HepG2 (cell line): ENCODE data around the gene BAHD1. TPM values are rescaled to one million over a fixed set of nuclear protein-coding genes. Genes with fewer than 3 reads are reported as not detected.
A peak's percentile ranks its signal among the peaks of the same experiment; 100 is the strongest.

Experiments
- ATAC-seq: fragments of 200-7000 bp; cut with Tn5 transposase; 3 replicates; pipeline ENCODE4 v1.9.1; 2020; ENCODE audit warnings: mild to moderate bottlenecking, moderate library complexity
- BruUV-seq: library from RNA; stranded (reverse); fragments of 400-500 nt; replicated peaks from 2 replicates; lab custom pipeline; 2021; lab: Mats Ljungman, UMichigan
- CTCF ChIA-PET: fragments of 300-600 bp; formaldehyde crosslinking; extraction: SDS; loops from one replicate; lab custom pipeline; 2021; ENCODE audit warnings: low total read pairs, inconsistent platforms, low intra/inter-chr PET ratio; lab: Yijun Ruan, JAX
- POLR2A ChIA-PET: fragments of 350-600 bp; sonication (Branson Sonifier 250); formaldehyde crosslinking; loops from one replicate; lab custom pipeline; 2020; ENCODE audit warnings: antibody characterized with exemption, inconsistent platforms; lab: Yijun Ruan, JAX
- DNase-seq: peaks from one replicate; pipeline ENCODE4 v3.0.0-alpha.2; 2015; ENCODE audit warnings: low spot score
- FAIRE-seq: peaks from 3 replicates; lab custom pipeline; 2011; peaks lifted over from hg19 to GRCh38; lab: Jason Lieb, UNC
- H2AFZ ChIP-seq: one replicate; pipeline ENCODE4 v1.6.1; 2011; ENCODE audit warnings: low read length, inconsistent platforms
- H3K27ac ChIP-seq: fragments of 300-600 bp; 3 replicates; pipeline ENCODE4 v1.8.0; 2011; ENCODE audit warnings: mixed run types, mild to moderate bottlenecking, mixed read lengths, low read length, inconsistent platforms; ENCODE audit not compliant: insufficient read depth; ENCODE audit errors: extremely low read length
- H3K27me3 ChIP-seq, 2 experiments: fragments of 200-600 bp in 1 of 2; 2 replicates in 1 of 2; 3 replicates in 1 of 2; pipeline versions ENCODE4 v1.6.0 to v1.8.0; 2011; ENCODE audit warnings: low read length in 2 of 2, mild to moderate bottlenecking in 2 of 2, moderate library complexity in 2 of 2, inconsistent platforms in 1 of 2; ENCODE audit not compliant: insufficient read depth in 2 of 2, control insufficient read depth in 1 of 2
- H3K36me3 ChIP-seq, 2 experiments: fragments of 200-600 bp in 1 of 2; replicated peaks in 1 of 2; 2 replicates in 1 of 2; 3 replicates in 1 of 2; pipeline versions ENCODE4 v1.5.1 to v1.8.0; 2011; ENCODE audit warnings: low read length in 2 of 2, inconsistent platforms in 1 of 2; ENCODE audit not compliant: insufficient read depth in 2 of 2, control insufficient read depth in 1 of 2
- H3K4me1 ChIP-seq: 2 replicates; pipeline ENCODE4 v1.5.1; 2012; ENCODE audit warnings: low read length, inconsistent platforms; ENCODE audit not compliant: insufficient read depth
- H3K4me2 ChIP-seq: 2 replicates; pipeline ENCODE4 v1.6.0; 2011; ENCODE audit warnings: low read depth, low read length, inconsistent platforms
- H3K4me3 ChIP-seq, 3 experiments: fragments of 200-600 bp in 1 of 3; sonication (generic), shearing (Covaris generic) in 1 of 3; replicated peaks in 1 of 3; 2 replicates each; pipeline ENCODE4 v1.5.1; 2011 to 2016; ENCODE audit warnings: low read length in 3 of 3, inconsistent platforms in 2 of 3, low read depth in 2 of 3, mild to moderate bottlenecking in 2 of 3, control low read depth in 1 of 3, mixed read lengths in 1 of 3; ENCODE audit not compliant: insufficient read depth in 1 of 3
- H3K79me2 ChIP-seq: one replicate; pipeline ENCODE4 v1.6.1; 2011; ENCODE audit warnings: low read length, inconsistent platforms; ENCODE audit not compliant: insufficient read depth
- H3K9ac ChIP-seq: 2 replicates; pipeline ENCODE4 v1.6.0; 2011; ENCODE audit warnings: mild to moderate bottlenecking, low read depth, low read length, inconsistent platforms; ENCODE audit not compliant: insufficient read depth
- H3K9me3 ChIP-seq: 2 replicates; pipeline ENCODE4 v1.5.1; 2012; ENCODE audit warnings: mild to moderate bottlenecking, low read length
- H4K20me1 ChIP-seq: 2 replicates; pipeline ENCODE4 v1.6.0; 2011; ENCODE audit warnings: inconsistent platforms, mild to moderate bottlenecking, low read length, moderate library complexity; ENCODE audit not compliant: insufficient read depth
- ARID3A ChIP-seq: IDR thresholded peaks from 2 replicates; pipeline ENCODE4 v1.6.1; 2012; ENCODE audit warnings: low read depth, low read length, improper control_type of control experiment
- HDAC6 ChIP-seq: fragments of 200-600 bp; sonication (generic); IDR thresholded peaks from 2 replicates; pipeline ENCODE4 v1.7.0; 2017; ENCODE audit warnings: mild to moderate bottlenecking, antibody characterized with exemption, low read length, low read depth
- KMT2B ChIP-seq: IDR thresholded peaks from 2 replicates; pipeline ENCODE4 v1.6.1; 2016; ENCODE audit warnings: missing genetic modification reagents, missing compliant biosample characterization
- POLR2A ChIP-seq, 2 experiments: IDR thresholded peaks; 2 replicates each; pipeline ENCODE4 v1.6.1; 2011; ENCODE audit warnings: low read depth in 2 of 2, low read length in 2 of 2, mild to moderate bottlenecking in 1 of 2, moderate library complexity in 1 of 2; ENCODE audit not compliant: insufficient read depth in 1 of 2
- SETDB1 ChIP-seq: sonication (generic); formaldehyde crosslinking; IDR thresholded peaks from 2 replicates; pipeline ENCODE4 v1.5.1; 2020; ENCODE audit warnings: missing genetic modification reagents, mild to moderate bottlenecking, borderline replicate concordance
- SRY ChIP-seq: sonication (generic); formaldehyde crosslinking; IDR thresholded peaks from 2 replicates; pipeline ENCODE4 v1.8.0; 2022; ENCODE audit warnings: mild to moderate bottlenecking, missing genetic modification reagents
- TOPORS ChIP-seq: sonication (generic); formaldehyde crosslinking; IDR thresholded peaks from 2 replicates; pipeline ENCODE4 v1.8.0; 2023; ENCODE audit warnings: mild to moderate bottlenecking, missing genetic modification reagents
- ZBTB7B ChIP-seq: sonication (generic); formaldehyde crosslinking; IDR thresholded peaks from 2 replicates; pipeline ENCODE4 v1.4.0; 2020; ENCODE audit warnings: missing genetic modification reagents
- ZNF484 ChIP-seq: sonication (generic); formaldehyde crosslinking; IDR thresholded peaks from 2 replicates; pipeline ENCODE4 v1.5.1; 2020; ENCODE audit warnings: mild to moderate bottlenecking, low read depth, missing genetic modification reagents, borderline replicate concordance
- ZNF572 ChIP-seq: sonication (generic); formaldehyde crosslinking; IDR thresholded peaks from 2 replicates; pipeline ENCODE4 v1.5.1; 2020; ENCODE audit warnings: mild to moderate bottlenecking, missing genetic modification reagents
- ZNF782 ChIP-seq: sonication (generic); formaldehyde crosslinking; IDR thresholded peaks from 2 replicates; pipeline ENCODE4 v1.4.0; 2020; ENCODE audit warnings: missing genetic modification reagents, mild to moderate bottlenecking, borderline replicate concordance
- WGBS: methylation state at CpG from one replicate; pipeline ENCODE4 v1.1.6; 2017; ENCODE audit warnings: low lambda C conversion rate; 5-methylcytosine and 5-hydroxymethylcytosine counted together
- in situ Hi-C: cut with HindIII; loops from 2 replicates; pipeline ENCODE4 v1.10.0; 2017; ENCODE audit warnings: low pct_unique_long_range_greater_than_20kb; ENCODE audit not compliant: extremely low pct_ligation_motif_present
- intact Hi-C: fragments of 100-400 bp; cut with micrococcal nuclease; formaldehyde crosslinking; loops from one replicate; pipeline ENCODE4 v1.10.0; 2022; ENCODE audit not compliant: unreplicated experiment
- polyA plus RNA-seq, 8 experiments: library from polyadenylated mRNA; depleted of rRNA in 3 of 8; stranded (reverse) in 7 of 8; unstranded in 1 of 8; fragments of >200 nt; fragmentation: Illumina TruSeq in 4 of 8; extraction: Trizol in 4 of 8; gene quantifications; 2 replicates each; pipeline versions ENCODE4 v1.2.1 to v1.2.3, GENCODE V29; 2011 to 2016; ENCODE audit warnings: low read depth in 4 of 8, missing spikeins in 1 of 8, mixed read lengths in 1 of 8; ENCODE audit not compliant: insufficient read depth in 1 of 8
- total RNA-seq, 5 experiments: library from RNA; depleted of rRNA; stranded (reverse); fragments of >200 nt; fragmentation: Illumina TruSeq; extraction: Trizol; gene quantifications; 2 replicates each; pipeline ENCODE4 v1.2.3, GENCODE V29; 2016; ENCODE audit warnings: low read depth in 1 of 5
- TF ChIP-seq, protein P1 (sequence below): IDR thresholded peaks from 2 replicates; pipeline ENCODE4 v1.6.1; 2016; ENCODE audit warnings: mild to moderate bottlenecking, missing biosample characterization, missing genetic modification reagents
- TF ChIP-seq, protein P2 (sequence below), 2 experiments: sonication (generic) in 1 of 2; formaldehyde crosslinking in 1 of 2; IDR thresholded peaks; 2 replicates each; pipeline versions ENCODE4 v1.4.0 to v1.6.1; 2018 to 2020; ENCODE audit warnings: missing genetic modification reagents in 2 of 2, borderline replicate concordance in 1 of 2, low read depth in 1 of 2, mild to moderate bottlenecking in 1 of 2, missing biosample characterization in 1 of 2
- TF ChIP-seq, protein P3 (sequence below): sonication (generic); formaldehyde crosslinking; IDR thresholded peaks from 2 replicates; pipeline ENCODE4 v1.4.0; 2020; ENCODE audit warnings: mild to moderate bottlenecking, missing genetic modification reagents

Gene BAHD1
- total and polyA plus RNA-seq, 2 of the 13 experiments (the other 11 are each of a cell fraction or from before 2014, with no cell fraction given) = 3.3 to 8.7 TPM

DNA sequence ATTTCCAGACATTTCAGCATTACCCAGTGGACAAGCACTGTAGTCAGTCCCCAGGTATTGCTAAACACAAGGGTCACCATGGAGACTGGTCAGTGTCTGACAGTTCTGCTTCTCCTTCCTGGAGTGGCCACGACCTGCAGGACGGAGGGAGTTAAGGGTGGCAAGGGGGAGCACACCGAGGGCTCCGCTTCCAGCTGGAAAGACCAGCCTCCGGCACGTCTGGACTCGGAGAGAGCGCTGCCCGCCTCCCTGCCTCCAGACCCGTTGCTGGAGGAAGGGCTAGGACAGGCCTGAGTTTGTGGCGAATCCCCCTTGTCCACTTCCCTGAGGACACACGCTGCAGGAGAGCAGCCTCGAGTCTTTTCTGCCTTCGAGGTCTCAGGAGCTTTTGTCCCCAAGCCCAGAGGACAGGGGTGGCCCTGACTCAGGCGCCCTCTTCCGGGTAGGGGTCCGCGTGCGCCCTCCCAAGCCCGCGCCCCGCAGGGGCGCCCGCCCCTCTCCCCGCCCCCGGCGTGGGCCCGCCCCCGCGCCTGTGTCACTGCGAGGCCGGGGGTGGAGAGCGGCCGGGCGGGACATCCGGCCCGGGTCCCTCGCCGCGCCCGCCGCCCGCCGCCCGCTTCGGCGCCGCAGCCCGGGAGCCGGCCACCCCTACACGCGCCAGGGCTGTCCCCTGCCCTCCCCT lies 29.8 kb downstream of the BAHD1 start, which contains the start of gene CHST14 (continued):
- 0 out of 2 replicates have a peak, but pooled peaks have one; percentile 23 for TF ChIP-seq ZBTB7B (CRISPR knock-in tag)

DNA sequence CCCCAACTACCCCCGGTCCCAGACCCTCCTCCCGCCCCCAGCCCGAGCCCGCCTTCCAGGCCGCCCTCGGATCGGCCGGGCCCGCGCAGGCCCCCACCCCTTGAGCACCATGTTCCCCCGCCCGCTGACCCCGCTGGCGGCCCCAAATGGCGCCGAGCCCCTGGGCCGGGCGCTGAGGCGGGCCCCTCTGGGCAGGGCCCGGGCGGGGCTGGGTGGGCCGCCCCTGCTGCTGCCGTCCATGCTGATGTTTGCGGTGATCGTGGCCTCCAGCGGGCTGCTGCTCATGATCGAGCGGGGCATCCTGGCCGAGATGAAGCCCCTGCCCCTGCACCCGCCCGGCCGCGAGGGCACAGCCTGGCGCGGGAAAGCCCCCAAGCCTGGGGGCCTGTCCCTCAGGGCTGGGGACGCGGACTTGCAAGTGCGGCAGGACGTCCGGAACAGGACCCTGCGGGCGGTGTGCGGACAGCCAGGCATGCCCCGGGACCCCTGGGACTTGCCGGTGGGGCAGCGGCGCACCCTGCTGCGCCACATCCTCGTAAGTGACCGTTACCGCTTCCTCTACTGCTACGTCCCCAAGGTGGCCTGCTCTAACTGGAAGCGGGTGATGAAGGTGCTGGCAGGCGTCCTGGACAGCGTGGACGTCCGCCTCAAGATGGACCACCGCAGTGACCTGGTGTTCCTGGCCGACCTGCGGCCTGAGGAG lies 30.5 kb downstream of the BAHD1 start:
- H3K9me3 ChIP-seq = no peaks in the 10 kb centered on the region
- H4K20me1 ChIP-seq = no peaks in the 10 kb centered on the region
- H3K27me3 ChIP-seq = peaks cover 0 to 7% of the 10 kb centered on the region in 2 experiments; a peak in 1 of 5 replicates
- H3K79me2 ChIP-seq = no peaks in the 10 kb centered on the region
- in situ Hi-C loops = no loop called here
- ChIA-PET POLR2A (interaction anchor here (1.0 to 1.8 kb wide), 3 partner anchors 23 to 31 kb away, joined by 3 to 8 read pairs (median 4); partner anchors contain the start of gene BAHD1), CTCF (no interaction called here)
- no CpG with 5 or more reads among the region's 60 CpGs for WGBS
- peaks cover 29% of the 10 kb centered on the region for H3K4me1 ChIP-seq
- BruUV-seq = no TSS peak
- H3K9ac ChIP-seq = peak overlapping the region; percentile 71
- peak overlapping the region; percentile 48 for H3K27ac ChIP-seq
- H3K36me3 ChIP-seq = peaks cover 0 to 2% of the 10 kb centered on the region in 2 experiments; a peak in 1 of 5 replicates
- FAIRE-seq = no peak
- no peak for DNase-seq
- no peak overlapping the region for H2AFZ ChIP-seq
- H3K4me3 ChIP-seq = peak overlapping the region; percentile 81 to 89 (median 89)
- intact Hi-C loops = loop anchor here (5.0 kb wide), 1 partner anchor 36 kb away; no protein-coding TSS in a partner anchor
- peak overlapping the region; percentile 83 for H3K4me2 ChIP-seq
- peak; percentile 48 for ATAC-seq
- TF ChIP-seq ZNF484 (CRISPR knock-in tag) (no peak), TOPORS (CRISPR knock-in tag) (no peak), SRY (peak; percentile 49; the same call in 1 of the 2 replicates), SETDB1 (CRISPR knock-in tag) (no peak), ZNF572 (CRISPR knock-in tag) (no peak), POLR2A (IDR thresholded peaks at IDR 0.05; ENCODE audit: insufficient read depth in 1 of 2, low read depth in 2 of 2, low read length in 2 of 2) (peak in 1 of 2 experiments; percentile 15; a peak in 1 of 4 replicates), ZNF782 (CRISPR knock-in tag) (0 out of 2 replicates have a peak, but pooled peaks have one; percentile 11), KMT2B (CRISPR knock-in tag) (no peak), ARID3A (no peak), HDAC6 (no peak)
- TF ChIP-seq, protein P1, sequence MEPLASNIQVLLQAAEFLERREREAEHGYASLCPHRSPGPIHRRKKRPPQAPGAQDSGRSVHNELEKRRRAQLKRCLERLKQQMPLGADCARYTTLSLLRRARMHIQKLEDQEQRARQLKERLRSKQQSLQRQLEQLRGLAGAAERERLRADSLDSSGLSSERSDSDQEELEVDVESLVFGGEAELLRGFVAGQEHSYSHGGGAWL (CRISPR knock-in tag) = peak; percentile 40; the same call in 1 of the 2 replicates
- TF ChIP-seq, protein P2, sequence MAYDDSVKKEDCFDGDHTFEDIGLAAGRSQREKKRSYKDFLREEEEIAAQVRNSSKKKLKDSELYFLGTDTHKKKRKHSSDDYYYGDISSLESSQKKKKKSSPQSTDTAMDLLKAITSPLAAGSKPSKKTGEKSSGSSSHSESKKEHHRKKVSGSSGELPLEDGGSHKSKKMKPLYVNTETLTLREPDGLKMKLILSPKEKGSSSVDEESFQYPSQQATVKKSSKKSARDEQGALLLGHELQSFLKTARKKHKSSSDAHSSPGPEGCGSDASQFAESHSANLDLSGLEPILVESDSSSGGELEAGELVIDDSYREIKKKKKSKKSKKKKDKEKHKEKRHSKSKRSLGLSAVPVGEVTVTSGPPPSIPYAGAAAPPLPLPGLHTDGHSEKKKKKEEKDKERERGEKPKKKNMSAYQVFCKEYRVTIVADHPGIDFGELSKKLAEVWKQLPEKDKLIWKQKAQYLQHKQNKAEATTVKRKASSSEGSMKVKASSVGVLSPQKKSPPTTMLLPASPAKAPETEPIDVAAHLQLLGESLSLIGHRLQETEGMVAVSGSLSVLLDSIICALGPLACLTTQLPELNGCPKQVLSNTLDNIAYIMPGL (CRISPR knock-in tag; IDR thresholded peaks at IDR 0.05; ENCODE audit: borderline replicate concordance in 1 of 2, low read depth in 1 of 2) = peak in 1 of 2 experiments; percentile 25; a peak in 1 of 4 replicates
- TF ChIP-seq, protein P3, sequence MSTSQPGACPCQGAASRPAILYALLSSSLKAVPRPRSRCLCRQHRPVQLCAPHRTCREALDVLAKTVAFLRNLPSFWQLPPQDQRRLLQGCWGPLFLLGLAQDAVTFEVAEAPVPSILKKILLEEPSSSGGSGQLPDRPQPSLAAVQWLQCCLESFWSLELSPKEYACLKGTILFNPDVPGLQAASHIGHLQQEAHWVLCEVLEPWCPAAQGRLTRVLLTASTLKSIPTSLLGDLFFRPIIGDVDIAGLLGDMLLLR = peak; percentile 64; the same call in 1 of the 2 replicates
